Measurements from ENCODE around the gene STXBP6. TPM values are rescaled to one million over a fixed set of nuclear protein-coding genes. Genes with fewer than 3 reads are reported as not detected.
"Not testable (repeated sequence)": the region's sequence is repeated elsewhere in the genome, so short reads cannot be mapped to it uniquely, and the experiment has no call there.

The STXBP6 gene
- total RNA-seq, 1 experiment from 2014 or later, result not detected

- no TSS peak for BruUV-seq (replicated peaks)
- DNase-seq (ENCODE audit: low read depth, low spot score), result no peak
- Histone ChIP-seq H3K9me3 (ENCODE audit: control insufficient read depth, insufficient read depth, low read depth, low read length) (no peaks in the 10 kb centered on the region), H3K4me3 (ENCODE audit: low read depth in 2 of 2, low read length in 2 of 2) (no peak overlapping the region), H3K27ac (ENCODE audit: low read length) (no peak overlapping the region), H3K36me3 (ENCODE audit: control insufficient read depth, insufficient read depth, low read length) (no peaks in the 10 kb centered on the region), H3K27me3 (ENCODE audit: control insufficient read depth, insufficient read depth, low read length) (no peaks in the 10 kb centered on the region), H3K4me1 (ENCODE audit: control insufficient read depth, insufficient read depth, low read length) (no peaks in the 10 kb centered on the region)
- ATAC-seq, result no peak
- no peak for TF ChIP-seq REST (IDR thresholded peaks at IDR 0.05; ENCODE audit: insufficient read depth in 1 of 2, low read depth in 2 of 2, low read length in 1 of 2)
- TF ChIP-seq SIN3A (IDR thresholded peaks at IDR 0.05; ENCODE audit: borderline replicate concordance, insufficient read depth, low read depth, low read length), result no peak
- no peak for TF ChIP-seq POLR2AphosphoS5 (IDR thresholded peaks at IDR 0.05; ENCODE audit: low read depth, low read length)
- TF ChIP-seq CTCF (IDR thresholded peaks at IDR 0.05), result no peak
- ChIA-PET CTCF (no interaction called here), POLR2A (no interaction called here)
- intact Hi-C loops (cut with micrococcal nuclease; ENCODE audit: unreplicated experiment) (no loop called here), in situ Hi-C loops (cut with HindIII; ENCODE audit: low pct_unique_long_range_greater_than_20kb, low sequenced_read_pairs) (no loop called here)
Observed at GRCh38 chr14:24964591-24964990, 85.4 kb downstream of the STXBP6 start.

- in situ Hi-C loops (cut with HindIII; ENCODE audit: low pct_unique_long_range_greater_than_20kb, low sequenced_read_pairs), result no loop called here
- Histone ChIP-seq H3K36me3 (ENCODE audit: control insufficient read depth, insufficient read depth, low read length) (no peaks in the 10 kb centered on the region), H3K9me3 (ENCODE audit: control insufficient read depth, insufficient read depth, low read depth, low read length) (no peaks in the 10 kb centered on the region), H3K27ac (ENCODE audit: low read length) (no peak overlapping the region), H3K4me3 (ENCODE audit: low read depth in 2 of 2, low read length in 2 of 2) (no peak overlapping the region), H3K4me1 (ENCODE audit: control insufficient read depth, insufficient read depth, low read length) (no peaks in the 10 kb centered on the region), H3K27me3 (ENCODE audit: control insufficient read depth, insufficient read depth, low read length) (no peaks in the 10 kb centered on the region)
- TF ChIP-seq POLR2AphosphoS5 (IDR thresholded peaks at IDR 0.05; ENCODE audit: low read depth, low read length) (no peak), TCF7L2 (IDR thresholded peaks at IDR 0.05; ENCODE audit: low read depth, low read length) (no peak), REST (IDR thresholded peaks at IDR 0.05; ENCODE audit: insufficient read depth in 1 of 2, low read depth in 2 of 2, low read length in 1 of 2) (no peak), CTCF (IDR thresholded peaks at IDR 0.05) (no peak), SIN3A (IDR thresholded peaks at IDR 0.05; ENCODE audit: borderline replicate concordance, insufficient read depth, low read depth, low read length) (no peak)
- no peak for ATAC-seq
- ChIA-PET CTCF (no interaction called here), POLR2A (no interaction called here)
- DNase-seq (ENCODE audit: low read depth, low spot score), result no peak
- BruUV-seq (replicated peaks), result no TSS peak
- intact Hi-C loops (cut with micrococcal nuclease; ENCODE audit: unreplicated experiment), result no loop called here
Observed at GRCh38 chr14:24964048-24964447, 85.9 kb downstream of the STXBP6 start.

GRCh38 chr14:24962118-24962517, 87.8 kb downstream of the STXBP6 start:
- CTCF ChIA-PET; ATAC-seq; POLR2A ChIA-PET; H3K9me3 ChIP-seq (ENCODE audit: control insufficient read depth, insufficient read depth, low read depth, low read length); H3K27me3 ChIP-seq (ENCODE audit: control insufficient read depth, insufficient read depth, low read length); BruUV-seq (replicated peaks); DNase-seq (ENCODE audit: low read depth, low spot score); H3K4me1 ChIP-seq (ENCODE audit: control insufficient read depth, insufficient read depth, low read length); H3K4me3 ChIP-seq (ENCODE audit: low read depth in 2 of 2, low read length in 2 of 2); intact Hi-C loops (cut with micrococcal nuclease; ENCODE audit: unreplicated experiment); in situ Hi-C loops (cut with HindIII; ENCODE audit: low pct_unique_long_range_greater_than_20kb, low sequenced_read_pairs); H3K36me3 ChIP-seq (ENCODE audit: control insufficient read depth, insufficient read depth, low read length); H3K27ac ChIP-seq (ENCODE audit: low read length): not testable (repeated sequence)
